VCaP (cell line): ENCODE results near the gene ABHD17C.
A peak's percentile ranks its signal among the peaks of the same experiment; 100 is the strongest.

ENCODE experiments used
- H3K27ac ChIP-seq: fragments of 450-650 bp; 2 replicates; pipeline ENCODE4 v1.5.1; 2017
- CTCF ChIP-seq: fragments of 450-650 bp; conservative IDR thresholded peaks from 2 replicates; pipeline ENCODE4 v1.5.1; 2017; ENCODE audit warnings: mild to moderate bottlenecking, moderate library complexity

ABHD17C gene

GRCh38 chr15:80711886-80712285, 16.8 kb downstream of the ABHD17C start:
- H3K27ac ChIP-seq: no peak overlapping the region
- TF ChIP-seq CTCF: no peak

GRCh38 chr15:80712956-80713355, 17.8 kb downstream of the ABHD17C start:
- no peak for TF ChIP-seq CTCF

GRCh38 chr15:80721476-80721875, 26.4 kb downstream of the ABHD17C start:
- TF ChIP-seq CTCF: no peak
- H3K27ac ChIP-seq: no peak overlapping the region

More at GRCh38 chr15:80712956-80713355, 17.8 kb downstream of the ABHD17C start:
- no peak overlapping the region for H3K27ac ChIP-seq

- TF ChIP-seq CTCF: no peak
- peak overlapping the region; percentile 38 for H3K27ac ChIP-seq
Observed at GRCh38 chr15:80722811-80723210, 27.7 kb downstream of the ABHD17C start.

GRCh38 chr15:80727196-80727595, 32.1 kb downstream of the ABHD17C start:
- TF ChIP-seq CTCF: no peak
- H3K27ac ChIP-seq: no peak overlapping the region

- H3K27ac ChIP-seq: no peak overlapping the region
- no peak for TF ChIP-seq CTCF
Observed at GRCh38 chr15:80727596-80727995, 32.5 kb downstream of the ABHD17C start.

GRCh38 chr15:80730387-80730786, 35.3 kb downstream of the ABHD17C start:
- TF ChIP-seq CTCF: no peak

GRCh38 chr15:80730926-80731325, 35.8 kb downstream of the ABHD17C start:
- TF ChIP-seq CTCF: no peak
- no peak overlapping the region for H3K27ac ChIP-seq

More at GRCh38 chr15:80730387-80730786, 35.3 kb downstream of the ABHD17C start:
- H3K27ac ChIP-seq: no peak overlapping the region
